SK-N-SH (cell line): ENCODE results near the gene HAUS5. TPM values are rescaled to one million over a fixed set of nuclear protein-coding genes. Genes with fewer than 3 reads are reported as not detected.

ENCODE experiments used
- CTCF ChIA-PET: fragments of 300-600, 350-600 bp; formaldehyde crosslinking; extraction: SDS; loops from one replicate; lab custom pipeline; 2021; lab: Yijun Ruan, JAX
- POLR2A ChIA-PET: fragments of 350-600 bp; sonication (Branson Sonifier 250); formaldehyde crosslinking; extraction: SDS; loops from one replicate; lab custom pipeline; 2020; ENCODE audit warnings: antibody characterized with exemption, inconsistent platforms; lab: Yijun Ruan, JAX
- DNase-seq: peaks from one replicate; pipeline ENCODE4 v3.0.0; 2012
- H2AFZ ChIP-seq: fragments of 200-600 bp; sonication (generic); 2 replicates; pipeline ENCODE4 v1.8.1; 2016; ENCODE audit warnings: antibody characterized with exemption, mild to moderate bottlenecking, low read depth
- H3F3A ChIP-seq: fragments of 200-600 bp; sonication (generic); replicated peaks from 2 replicates; pipeline ENCODE3; 2016; ENCODE audit warnings: antibody characterized with exemption, mild to moderate bottlenecking; ENCODE audit not compliant: insufficient read depth
- H3K27ac ChIP-seq, 2 experiments: fragments of 200-500 bp in 1 of 2; fragments of 200-600 bp in 1 of 2; sonication (Bioruptor generic) in 1 of 2; sonication (generic), shearing (Covaris generic) in 1 of 2; 2 replicates each; pipeline versions ENCODE4 v1.5.1 to v1.6.1; 2014 to 2016; ENCODE audit warnings: low read depth in 2 of 2, inconsistent platforms in 1 of 2, low read length in 1 of 2, mild to moderate bottlenecking in 1 of 2, mixed read lengths in 1 of 2
- H3K27me3 ChIP-seq: fragments of 200-600 bp; sonication (generic), shearing (Covaris generic); 2 replicates; pipeline ENCODE4 v1.6.1; 2016; ENCODE audit warnings: mixed run types; ENCODE audit not compliant: insufficient read depth
- H3K36me3 ChIP-seq, 2 experiments: fragments of 200-500 bp in 1 of 2; fragments of 200-600 bp in 1 of 2; sonication (Bioruptor generic) in 1 of 2; sonication (generic) in 1 of 2; replicated peaks in 1 of 2; 2 replicates each; pipeline versions ENCODE3 to v1.5.1; 2014 to 2016; ENCODE audit warnings: low read length in 1 of 2, mild to moderate bottlenecking in 1 of 2; ENCODE audit not compliant: insufficient read depth in 2 of 2, control insufficient read depth in 1 of 2
- H3K4me1 ChIP-seq, 2 experiments: fragments of 200-500 bp in 1 of 2; fragments of 200-600 bp in 1 of 2; sonication (Bioruptor generic) in 1 of 2; sonication (generic), shearing (Covaris generic) in 1 of 2; 2 replicates each; pipeline versions ENCODE4 v1.5.1 to v1.6.1; 2014 to 2016; ENCODE audit warnings: low read depth in 1 of 2, low read length in 1 of 2, mixed run types in 1 of 2; ENCODE audit not compliant: insufficient read depth in 2 of 2, control insufficient read depth in 1 of 2
- H3K4me2 ChIP-seq: fragments of 200-600 bp; sonication (generic), shearing (Covaris generic); 2 replicates; pipeline ENCODE4 v1.6.1; 2017; ENCODE audit warnings: mixed run types
- H3K4me3 ChIP-seq, 2 experiments: fragments of 200-500 bp in 1 of 2; fragments of 200-600 bp in 1 of 2; sonication (Bioruptor generic) in 1 of 2; sonication (generic), shearing (Covaris generic) in 1 of 2; 2 replicates each; pipeline versions ENCODE4 v1.5.1 to v1.8.1; 2014 to 2016; ENCODE audit warnings: low read depth in 2 of 2, inconsistent platforms in 1 of 2, low read length in 1 of 2, mild to moderate bottlenecking in 1 of 2, mixed read lengths in 1 of 2, moderate library complexity in 1 of 2
- H3K79me2 ChIP-seq: fragments of 200-600 bp; sonication (generic); 2 replicates; pipeline ENCODE4 v1.8.1; 2017; ENCODE audit warnings: mild to moderate bottlenecking; ENCODE audit not compliant: insufficient read depth
- H3K9ac ChIP-seq: fragments of 200-600 bp; sonication (generic); 2 replicates; pipeline ENCODE4 v1.6.1; 2017; ENCODE audit warnings: mixed run types
- H3K9me2 ChIP-seq: fragments of 200-600 bp; sonication (generic); 2 replicates; pipeline ENCODE4 v1.6.1; 2017; ENCODE audit warnings: mixed run types
- H3K9me3 ChIP-seq: fragments of 200-600 bp; sonication (generic); 2 replicates; pipeline ENCODE4 v1.6.1; 2017; ENCODE audit warnings: mixed run types, mild to moderate bottlenecking, moderate library complexity
- H4K20me1 ChIP-seq: fragments of 200-600 bp; sonication (generic); 2 replicates; pipeline ENCODE4 v1.6.1; 2017; ENCODE audit warnings: mild to moderate bottlenecking, mixed run types; ENCODE audit not compliant: insufficient read depth
- EP300 ChIP-seq, 2 experiments: IDR thresholded peaks; 2 replicates each; pipeline versions ENCODE4 v1.4.0 to v1.6.1; 2012; ENCODE audit warnings: borderline replicate concordance in 1 of 2, low read depth in 1 of 2, low read length in 1 of 2
- GABPA ChIP-seq: IDR thresholded peaks from 2 replicates; pipeline ENCODE4 v1.4.0; 2012; ENCODE audit warnings: low read depth, mild to moderate bottlenecking
- JUND ChIP-seq: IDR thresholded peaks from 2 replicates; pipeline ENCODE4 v1.4.0; 2012
- NFIC ChIP-seq: IDR thresholded peaks from 2 replicates; pipeline ENCODE4 v1.4.0; 2012; ENCODE audit warnings: borderline replicate concordance
- NRF1 ChIP-seq: IDR thresholded peaks from 2 replicates; pipeline ENCODE4 v1.6.1; 2012; ENCODE audit warnings: low read depth, mild to moderate bottlenecking, low read length
- POLR2AphosphoS5 ChIP-seq: IDR thresholded peaks from 2 replicates; pipeline ENCODE4 v1.6.1; 2012; ENCODE audit warnings: low read depth, low read length
- TEAD4 ChIP-seq: IDR thresholded peaks from 2 replicates; pipeline ENCODE4 v1.4.0; 2012; ENCODE audit warnings: mild to moderate bottlenecking, borderline replicate concordance; ENCODE audit not compliant: insufficient read depth
- WGBS: methylation state at CpG from one replicate; pipeline ENCODE4 v1.1.6; 2017; ENCODE audit warnings: low lambda C conversion rate; 5-methylcytosine and 5-hydroxymethylcytosine counted together
- polyA plus RNA-seq, 3 experiments: library from polyadenylated mRNA; depleted of rRNA; stranded (reverse); fragments of >200 nt; gene quantifications; 2 replicates each; pipeline ENCODE4 v1.2.3, GENCODE V29; 2012
- TF ChIP-seq, protein P1 (sequence below): fragments of 150-350 bp; IDR thresholded peaks from 2 replicates; pipeline ENCODE4 v1.6.1; 2017; ENCODE audit warnings: antibody characterized with exemption, low read length, low read depth, borderline replicate concordance
- TF ChIP-seq, protein P2 (sequence below): IDR thresholded peaks from 2 replicates; pipeline ENCODE4 v1.6.1; 2012; ENCODE audit warnings: mild to moderate bottlenecking, low read depth, low read length, moderate library complexity

HAUS5 gene
- polyA plus RNA-seq, 1 of the 3 experiments (the other 2 are of a cell fraction), result 7.1 TPM

DNA sequence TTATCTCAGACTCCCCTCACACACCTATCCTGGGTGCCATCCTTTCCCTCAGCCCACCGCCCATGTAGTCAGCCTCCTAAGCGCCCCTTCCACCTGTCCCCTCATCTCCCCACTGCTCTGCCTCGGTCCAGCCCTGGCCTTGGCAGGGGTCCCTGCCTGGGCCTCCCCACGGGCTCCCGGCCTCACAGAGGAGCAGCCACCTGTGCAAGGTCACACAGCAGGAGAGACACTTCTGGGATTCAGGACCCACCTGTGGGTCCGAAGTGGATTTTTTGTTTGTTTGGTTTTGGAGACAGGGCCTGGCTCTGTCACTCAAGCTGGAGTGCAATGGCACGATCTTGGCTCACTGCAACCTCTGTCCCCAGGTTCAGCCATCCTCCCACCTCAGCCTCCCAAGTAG, 53.1 kb downstream of the HAUS5 start:
- CTCF ChIA-PET, result interaction anchor here (1.0 kb wide), 1 partner anchor 10 kb away, joined by 3 read pairs; no protein-coding TSS in a partner anchor
- Histone ChIP-seq H3F3A (no peaks in the 10 kb centered on the region), H3K27me3 (peaks cover 16% of the 10 kb centered on the region; the same call in 1 of the 2 replicates), H4K20me1 (no peaks in the 10 kb centered on the region), H3K4me2 (no peak overlapping the region), H3K9me3 (no peaks in the 10 kb centered on the region), H3K9me2 (no peaks in the 10 kb centered on the region), H3K9ac (no peak overlapping the region), H3K4me1 (no peaks in the 10 kb centered on the region), H3K4me3 (no peak overlapping the region), H3K79me2 (no peaks in the 10 kb centered on the region), H3K36me3 (no peaks in the 10 kb centered on the region), H2AFZ (no peak overlapping the region), H3K27ac (no peak overlapping the region)
- WGBS, result 64% methylated on average over 6 of the region's 7 CpGs
- TF ChIP-seq GABPA, result no peak
- POLR2A ChIA-PET, result no interaction called here
- DNase-seq, result no peak

DNA sequence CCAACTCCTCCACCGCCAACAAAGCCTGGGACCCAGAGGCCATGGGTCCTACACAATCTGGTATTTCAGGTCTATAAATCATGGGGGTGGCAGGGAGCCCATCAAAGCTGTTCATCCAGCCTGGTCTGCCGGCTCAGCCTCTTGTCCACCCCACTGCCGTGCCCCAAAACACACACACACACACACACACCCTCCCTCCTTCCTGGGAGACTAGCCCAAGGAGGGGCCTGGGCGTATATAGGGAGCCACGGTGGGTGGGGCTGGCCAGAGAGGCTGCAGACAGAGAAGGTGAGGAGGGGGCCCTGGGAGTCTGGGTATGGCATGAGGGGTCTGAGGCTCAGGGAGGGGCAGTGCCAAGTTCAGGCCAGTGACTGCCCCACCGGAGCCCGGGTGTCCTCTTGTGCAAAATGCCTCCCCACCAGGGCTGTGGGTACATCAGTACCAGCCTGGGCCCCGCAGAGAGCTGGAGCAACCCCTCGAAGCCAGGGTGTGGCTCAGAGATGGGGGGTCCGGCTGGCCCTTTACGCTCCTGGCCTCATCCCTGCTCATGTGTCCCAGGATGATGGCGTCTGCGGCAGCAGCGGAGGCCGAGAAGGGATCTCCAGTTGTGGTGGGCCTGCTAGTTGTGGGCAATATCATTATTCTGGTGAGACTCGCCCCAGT, 53.8 kb downstream of the HAUS5 start, which contains the start of gene UPK1A:
Gene UPK1A, plus strand, starts transcription at position 267 of the 663 bp plus-strand sequence. Its CDS starts 296 bp downstream, at position 563.
- no peak for DNase-seq
- CTCF ChIA-PET, result interaction anchor here (1.0 to 1.2 kb wide), 2 partner anchors 9 to 11 kb away, joined by 3 to 6 read pairs; no protein-coding TSS in a partner anchor
- Histone ChIP-seq H4K20me1 (no peaks in the 10 kb centered on the region), H3K36me3 (no peaks in the 10 kb centered on the region), H3K79me2 (no peaks in the 10 kb centered on the region), H3K4me1 (no peaks in the 10 kb centered on the region), H3K4me3 (no peak within 1 kb of the TSS), H3K4me2 (no peak within 1 kb of the TSS), H3K27ac (no peak within 1 kb of the TSS), H3K27me3 (peaks cover 16% of the 10 kb centered on the region; the same call in 1 of the 2 replicates), H3K9me3 (no peaks in the 10 kb centered on the region), H3F3A (no peaks in the 10 kb centered on the region), H2AFZ (no peak within 1 kb of the TSS), H3K9me2 (no peaks in the 10 kb centered on the region), H3K9ac (no peak within 1 kb of the TSS)
- WGBS, result 62% methylated on average over 14 of the region's 16 CpGs
- POLR2A ChIA-PET, result no interaction called here
- TF ChIP-seq NFIC, result no peak
- TF ChIP-seq, protein P1, sequence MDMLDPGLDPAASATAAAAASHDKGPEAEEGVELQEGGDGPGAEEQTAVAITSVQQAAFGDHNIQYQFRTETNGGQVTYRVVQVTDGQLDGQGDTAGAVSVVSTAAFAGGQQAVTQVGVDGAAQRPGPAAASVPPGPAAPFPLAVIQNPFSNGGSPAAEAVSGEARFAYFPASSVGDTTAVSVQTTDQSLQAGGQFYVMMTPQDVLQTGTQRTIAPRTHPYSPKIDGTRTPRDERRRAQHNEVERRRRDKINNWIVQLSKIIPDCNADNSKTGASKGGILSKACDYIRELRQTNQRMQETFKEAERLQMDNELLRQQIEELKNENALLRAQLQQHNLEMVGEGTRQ, result no peak

DNA sequence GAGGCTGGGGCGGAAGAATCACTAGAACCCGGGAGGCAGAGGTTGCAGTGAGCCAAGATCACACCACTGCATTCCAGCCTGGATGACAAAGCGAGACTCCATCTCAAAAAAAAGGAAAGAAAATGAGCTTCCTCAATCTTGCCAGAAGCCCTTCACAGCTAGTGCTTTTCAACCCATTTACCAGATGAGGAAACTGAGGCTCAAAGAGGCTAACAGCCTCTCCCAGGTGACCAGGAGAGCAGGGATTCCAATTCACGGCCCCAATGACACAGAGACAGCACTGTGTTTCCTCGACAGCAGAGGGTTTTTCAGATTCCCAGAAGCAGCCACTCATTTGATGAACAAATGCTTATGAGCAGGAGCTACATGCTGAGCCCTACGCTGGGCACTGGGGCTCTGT, 57.0 kb downstream of the HAUS5 start:
- 19% methylated on average over 6 of the region's 6 CpGs for WGBS
- peaks cover 33% of the 10 kb centered on the region; the same call in 1 of the 2 replicates for H3K27me3 ChIP-seq
- H2AFZ ChIP-seq, result no peak overlapping the region
- H3K4me3 ChIP-seq, result no peak overlapping the region
- H3K9me2 ChIP-seq, result no peaks in the 10 kb centered on the region
- no peak overlapping the region for H3K9ac ChIP-seq
- TF ChIP-seq, protein P1, result no peak
- no peak for TF ChIP-seq NRF1
- TF ChIP-seq EP300 (IDR thresholded peaks at IDR 0.05; ENCODE audit: borderline replicate concordance in 1 of 2, low read depth in 1 of 2, low read length in 1 of 2), result no peak
- no peak for TF ChIP-seq TEAD4
- TF ChIP-seq NFIC, result no peak
- no peak for TF ChIP-seq JUND
- no peak for TF ChIP-seq POLR2AphosphoS5
- TF ChIP-seq, protein P2, sequence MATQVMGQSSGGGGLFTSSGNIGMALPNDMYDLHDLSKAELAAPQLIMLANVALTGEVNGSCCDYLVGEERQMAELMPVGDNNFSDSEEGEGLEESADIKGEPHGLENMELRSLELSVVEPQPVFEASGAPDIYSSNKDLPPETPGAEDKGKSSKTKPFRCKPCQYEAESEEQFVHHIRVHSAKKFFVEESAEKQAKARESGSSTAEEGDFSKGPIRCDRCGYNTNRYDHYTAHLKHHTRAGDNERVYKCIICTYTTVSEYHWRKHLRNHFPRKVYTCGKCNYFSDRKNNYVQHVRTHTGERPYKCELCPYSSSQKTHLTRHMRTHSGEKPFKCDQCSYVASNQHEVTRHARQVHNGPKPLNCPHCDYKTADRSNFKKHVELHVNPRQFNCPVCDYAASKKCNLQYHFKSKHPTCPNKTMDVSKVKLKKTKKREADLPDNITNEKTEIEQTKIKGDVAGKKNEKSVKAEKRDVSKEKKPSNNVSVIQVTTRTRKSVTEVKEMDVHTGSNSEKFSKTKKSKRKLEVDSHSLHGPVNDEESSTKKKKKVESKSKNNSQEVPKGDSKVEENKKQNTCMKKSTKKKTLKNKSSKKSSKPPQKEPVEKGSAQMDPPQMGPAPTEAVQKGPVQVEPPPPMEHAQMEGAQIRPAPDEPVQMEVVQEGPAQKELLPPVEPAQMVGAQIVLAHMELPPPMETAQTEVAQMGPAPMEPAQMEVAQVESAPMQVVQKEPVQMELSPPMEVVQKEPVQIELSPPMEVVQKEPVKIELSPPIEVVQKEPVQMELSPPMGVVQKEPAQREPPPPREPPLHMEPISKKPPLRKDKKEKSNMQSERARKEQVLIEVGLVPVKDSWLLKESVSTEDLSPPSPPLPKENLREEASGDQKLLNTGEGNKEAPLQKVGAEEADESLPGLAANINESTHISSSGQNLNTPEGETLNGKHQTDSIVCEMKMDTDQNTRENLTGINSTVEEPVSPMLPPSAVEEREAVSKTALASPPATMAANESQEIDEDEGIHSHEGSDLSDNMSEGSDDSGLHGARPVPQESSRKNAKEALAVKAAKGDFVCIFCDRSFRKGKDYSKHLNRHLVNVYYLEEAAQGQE, result no peak
- TF ChIP-seq, all 33 proteins: peak for 0
- DNase-seq, result no peak
- Histone ChIP-seq H4K20me1 (no peaks in the 10 kb centered on the region), H3K4me1 (no peaks in the 10 kb centered on the region; a peak in 1 of 4 replicates), H3K36me3 (no peaks in the 10 kb centered on the region), H3F3A (no peaks in the 10 kb centered on the region), H3K79me2 (no peaks in the 10 kb centered on the region), H3K9me3 (no peaks in the 10 kb centered on the region), H3K27ac (no peak overlapping the region), H3K4me2 (no peak overlapping the region)
- ChIA-PET CTCF (interaction anchor here (1.3 kb wide), 1 partner anchor 159 kb away, joined by 3 read pairs; no protein-coding TSS in a partner anchor), POLR2A (interaction anchor here (1.3 kb wide), 1 partner anchor 21 kb away, joined by 3 read pairs; the partner anchor contains the start of gene COX6B1)
